HEK293 (cell line): Measurements from ENCODE around the gene PAXX.
A peak's percentile ranks its signal among the peaks of the same experiment; 100 is the strongest.
"Not testable (repeated sequence)": the region's sequence is repeated elsewhere in the genome, so short reads cannot be mapped to it uniquely, and the experiment has no call there.

Experiments
- CTCF ChIA-PET: fragments of 350-600 bp; formaldehyde crosslinking; extraction: SDS; loops from one replicate; lab custom pipeline; 2021; ENCODE audit warnings: antibody characterized with exemption; lab: Yijun Ruan, JAX
- POLR2A ChIA-PET: fragments of 300-600 bp; formaldehyde crosslinking; extraction: SDS; loops from one replicate; lab custom pipeline; 2020; ENCODE audit warnings: antibody characterized with exemption, inconsistent platforms; lab: Yijun Ruan, JAX
- H3K27ac ChIP-seq: fragments of 200-500 bp; sonication (Bioruptor generic); 2 replicates; pipeline ENCODE4 v1.5.1; 2014; ENCODE audit warnings: low read depth, low read length, control low read depth, inconsistent platforms; ENCODE audit errors: extremely low read depth
- H3K36me3 ChIP-seq, 2 experiments: fragments of 200-500 bp in 1 of 2; sonication (Bioruptor generic) in 1 of 2; 1 replicate in 1 of 2; 2 replicates in 1 of 2; pipeline ENCODE4 v1.5.1; 2014 to 2017; ENCODE audit warnings: inconsistent platforms in 2 of 2, low read length in 2 of 2; ENCODE audit not compliant: control insufficient read depth in 2 of 2, insufficient read depth in 1 of 2
- H3K4me1 ChIP-seq: fragments of 200-500 bp; sonication (Bioruptor generic); 2 replicates; pipeline ENCODE4 v1.5.1; 2014; ENCODE audit warnings: mild to moderate bottlenecking, low read length, inconsistent platforms; ENCODE audit not compliant: control insufficient read depth, insufficient read depth
- H3K4me3 ChIP-seq: 2 replicates; pipeline ENCODE4 v1.5.1; 2011; ENCODE audit warnings: low read depth, mild to moderate bottlenecking, control low read depth, low read length, moderate library complexity
- H3K9me3 ChIP-seq: fragments of 200-500 bp; sonication (Bioruptor generic); 2 replicates; pipeline ENCODE4 v1.5.1; 2014; ENCODE audit warnings: low read depth, low read length, inconsistent platforms; ENCODE audit not compliant: control insufficient read depth, insufficient read depth
- IKZF3 ChIP-seq: fragments of 450-650 bp; IDR thresholded peaks from 2 replicates; pipeline ENCODE4 v1.5.0; 2018; ENCODE audit warnings: missing biosample characterization, mild to moderate bottlenecking, missing genetic modification characterization, moderate library complexity
- KLF1 ChIP-seq: fragments of 450-650 bp; formaldehyde crosslinking; IDR thresholded peaks from 2 replicates; pipeline ENCODE4 v1.5.1; 2016; ENCODE audit warnings: missing biosample characterization, missing genetic modification characterization
- KLF8 ChIP-seq: fragments of 450-650 bp; formaldehyde crosslinking; IDR thresholded peaks from 2 replicates; pipeline ENCODE4 v1.5.1; 2016; ENCODE audit warnings: missing biosample characterization, missing genetic modification characterization
- SETDB1 ChIP-seq: IDR thresholded peaks from one replicate; pipeline ENCODE4 v1.6.1; 2017; ENCODE audit warnings: mild to moderate bottlenecking, low read length, moderate library complexity, mixed read lengths; ENCODE audit not compliant: insufficient read length
- SP7 ChIP-seq: fragments of 450-650 bp; formaldehyde crosslinking; IDR thresholded peaks from 2 replicates; pipeline ENCODE4 v1.5.1; 2016; ENCODE audit warnings: missing biosample characterization, missing genetic modification characterization
- WT1 ChIP-seq: fragments of 450-650 bp; formaldehyde crosslinking; IDR thresholded peaks from 2 replicates; pipeline ENCODE4 v1.5.1; 2016; ENCODE audit warnings: missing biosample characterization, missing genetic modification characterization
- ZBTB8A ChIP-seq: fragments of 450-650 bp; formaldehyde crosslinking; IDR thresholded peaks from 2 replicates; pipeline ENCODE4 v1.5.1; 2016; ENCODE audit warnings: missing biosample characterization, missing genetic modification characterization
- ZNF2 ChIP-seq: fragments of 450-650 bp; formaldehyde crosslinking; IDR thresholded peaks from 2 replicates; pipeline ENCODE4 v1.5.1; 2016; ENCODE audit warnings: missing biosample characterization, missing genetic modification characterization
- ZNF549 ChIP-seq: fragments of 450-650 bp; IDR thresholded peaks from 2 replicates; pipeline ENCODE4 v1.5.1; 2018; ENCODE audit warnings: missing biosample characterization, missing genetic modification characterization, mild to moderate bottlenecking, inconsistent platforms, moderate library complexity
- ZNF600 ChIP-seq: fragments of 450-650 bp; formaldehyde crosslinking; IDR thresholded peaks from 2 replicates; pipeline ENCODE4 v1.5.1; 2016; ENCODE audit warnings: missing biosample characterization, missing genetic modification characterization
- ZNF629 ChIP-seq: fragments of 450-650 bp; formaldehyde crosslinking; IDR thresholded peaks from 2 replicates; pipeline ENCODE4 v1.5.1; 2017; ENCODE audit warnings: missing biosample characterization, missing genetic modification characterization
- ZNF654 ChIP-seq: fragments of 450-650 bp; formaldehyde crosslinking; IDR thresholded peaks from 2 replicates; pipeline ENCODE4 v1.5.1; 2016; ENCODE audit warnings: low read depth, missing biosample characterization, missing genetic modification characterization
- ZSCAN30 ChIP-seq: fragments of 450-650 bp; IDR thresholded peaks from 2 replicates; pipeline ENCODE4 v1.5.1; 2018; ENCODE audit warnings: missing biosample characterization, mild to moderate bottlenecking, missing genetic modification characterization, moderate library complexity
- TF ChIP-seq, protein P1 (sequence below): fragments of 450-650 bp; formaldehyde crosslinking; IDR thresholded peaks from 2 replicates; pipeline ENCODE4 v1.5.1; 2016; ENCODE audit warnings: missing biosample characterization, missing genetic modification characterization, low read depth
- TF ChIP-seq, protein P2 (sequence below): fragments of 450-650 bp; formaldehyde crosslinking; conservative IDR thresholded peaks from 2 replicates; pipeline ENCODE4 v1.5.1; 2016; ENCODE audit warnings: low read depth, missing biosample characterization, missing genetic modification characterization

The PAXX gene

DNA sequence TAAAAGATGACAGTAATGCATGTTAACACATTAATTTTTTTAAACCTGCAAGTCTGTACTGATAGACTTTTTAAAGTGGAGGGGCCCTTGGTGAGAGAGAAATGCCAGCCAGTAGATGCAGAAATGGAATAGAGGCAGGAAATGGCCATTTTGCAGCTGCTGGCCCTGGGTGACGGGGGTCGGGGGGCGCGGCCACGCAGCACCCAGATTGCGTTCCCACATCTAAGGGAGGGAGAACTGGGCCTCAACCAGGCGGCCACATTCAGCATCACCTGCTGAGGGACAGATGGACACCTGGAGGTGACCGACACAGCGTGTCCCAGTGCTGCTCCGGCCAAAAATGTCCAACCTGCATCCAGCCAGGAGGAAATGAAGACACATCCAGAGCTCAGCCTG, 10.4 kb downstream of the PAXX start:
- TF ChIP-seq ZNF549 (tag by site-specific recombination), result no peak
- TF ChIP-seq ZNF600 (tag by site-specific recombination), result peak; percentile 11; the same call in 1 of the 2 replicates
- ChIA-PET CTCF (interaction anchor here (0.6 to 5.2 kb wide), 6 partner anchors 26 to 232 kb away, joined by 3 to 38 read pairs (median 3); partner anchors contain the start of genes ABCA2 and AJM1), POLR2A (interaction anchor here (0.7 to 4.7 kb wide), 2 partner anchors 10 to 62 kb away, joined by 4 to 25 read pairs; partner anchors contain the start of gene PAXX)
- Histone ChIP-seq H3K9me3 (no peaks in the 10 kb centered on the region), H3K27ac (no peak overlapping the region), H3K4me1 (peaks cover 3% of the 10 kb centered on the region; the same call in 1 of the 2 replicates), H3K4me3 (no peak overlapping the region), H3K36me3 (no peaks in the 10 kb centered on the region)

DNA sequence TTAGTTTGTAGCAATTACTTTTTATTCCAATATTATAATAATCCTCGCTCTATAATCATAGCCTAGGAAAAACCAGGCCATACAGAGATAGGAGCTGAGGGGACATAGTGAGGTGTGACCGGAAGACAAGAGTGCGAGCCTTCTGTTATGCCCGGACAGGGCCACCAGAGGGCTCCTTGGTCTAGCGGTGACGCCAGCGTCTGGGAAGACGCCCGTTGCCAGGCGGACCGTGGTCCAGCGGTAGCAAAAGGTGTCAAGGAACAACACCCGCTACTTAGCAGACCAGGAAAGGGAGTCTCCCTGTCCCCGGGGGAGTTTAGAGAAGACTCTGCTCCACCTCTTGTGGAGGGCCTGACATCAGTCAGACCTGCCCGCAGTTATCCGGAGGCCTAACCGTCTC, 12.1 kb downstream of the PAXX start:
- not testable (repeated sequence) for H3K4me1 ChIP-seq, H3K9me3 ChIP-seq, H3K36me3 ChIP-seq, H3K4me3 ChIP-seq, H3K27ac ChIP-seq
- TF ChIP-seq, protein P1, sequence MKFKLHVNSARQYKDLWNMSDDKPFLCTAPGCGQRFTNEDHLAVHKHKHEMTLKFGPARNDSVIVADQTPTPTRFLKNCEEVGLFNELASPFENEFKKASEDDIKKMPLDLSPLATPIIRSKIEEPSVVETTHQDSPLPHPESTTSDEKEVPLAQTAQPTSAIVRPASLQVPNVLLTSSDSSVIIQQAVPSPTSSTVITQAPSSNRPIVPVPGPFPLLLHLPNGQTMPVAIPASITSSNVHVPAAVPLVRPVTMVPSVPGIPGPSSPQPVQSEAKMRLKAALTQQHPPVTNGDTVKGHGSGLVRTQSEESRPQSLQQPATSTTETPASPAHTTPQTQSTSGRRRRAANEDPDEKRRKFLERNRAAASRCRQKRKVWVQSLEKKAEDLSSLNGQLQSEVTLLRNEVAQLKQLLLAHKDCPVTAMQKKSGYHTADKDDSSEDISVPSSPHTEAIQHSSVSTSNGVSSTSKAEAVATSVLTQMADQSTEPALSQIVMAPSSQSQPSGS (tag by site-specific recombination), result 0 out of 2 replicates have a peak, but pooled peaks have one; percentile 4
- TF ChIP-seq SP7 (tag by site-specific recombination) (0 out of 2 replicates have a peak, but pooled peaks have one; percentile 15), ZNF654 (tag by site-specific recombination) (peak; percentile 31), IKZF3 (tag by site-specific recombination) (peak; percentile 56; the same call in 1 of the 2 replicates), ZBTB8A (peak; percentile 85), ZNF2 (tag by site-specific recombination) (peak; percentile 41; the same call in 1 of the 2 replicates), KLF8 (tag by site-specific recombination) (peak; percentile 37; the same call in 1 of the 2 replicates), ZNF629 (tag by site-specific recombination) (0 out of 2 replicates have a peak, but pooled peaks have one; percentile 39), SETDB1 (peak; percentile 54), WT1 (tag by site-specific recombination) (peak; percentile 42; the same call in 1 of the 2 replicates), ZNF600 (tag by site-specific recombination) (0 out of 2 replicates have a peak, but pooled peaks have one; percentile 46), ZSCAN30 (tag by site-specific recombination) (0 out of 2 replicates have a peak, but pooled peaks have one; percentile 16), KLF1 (tag by site-specific recombination) (peak; percentile 89)
- TF ChIP-seq, protein P2, sequence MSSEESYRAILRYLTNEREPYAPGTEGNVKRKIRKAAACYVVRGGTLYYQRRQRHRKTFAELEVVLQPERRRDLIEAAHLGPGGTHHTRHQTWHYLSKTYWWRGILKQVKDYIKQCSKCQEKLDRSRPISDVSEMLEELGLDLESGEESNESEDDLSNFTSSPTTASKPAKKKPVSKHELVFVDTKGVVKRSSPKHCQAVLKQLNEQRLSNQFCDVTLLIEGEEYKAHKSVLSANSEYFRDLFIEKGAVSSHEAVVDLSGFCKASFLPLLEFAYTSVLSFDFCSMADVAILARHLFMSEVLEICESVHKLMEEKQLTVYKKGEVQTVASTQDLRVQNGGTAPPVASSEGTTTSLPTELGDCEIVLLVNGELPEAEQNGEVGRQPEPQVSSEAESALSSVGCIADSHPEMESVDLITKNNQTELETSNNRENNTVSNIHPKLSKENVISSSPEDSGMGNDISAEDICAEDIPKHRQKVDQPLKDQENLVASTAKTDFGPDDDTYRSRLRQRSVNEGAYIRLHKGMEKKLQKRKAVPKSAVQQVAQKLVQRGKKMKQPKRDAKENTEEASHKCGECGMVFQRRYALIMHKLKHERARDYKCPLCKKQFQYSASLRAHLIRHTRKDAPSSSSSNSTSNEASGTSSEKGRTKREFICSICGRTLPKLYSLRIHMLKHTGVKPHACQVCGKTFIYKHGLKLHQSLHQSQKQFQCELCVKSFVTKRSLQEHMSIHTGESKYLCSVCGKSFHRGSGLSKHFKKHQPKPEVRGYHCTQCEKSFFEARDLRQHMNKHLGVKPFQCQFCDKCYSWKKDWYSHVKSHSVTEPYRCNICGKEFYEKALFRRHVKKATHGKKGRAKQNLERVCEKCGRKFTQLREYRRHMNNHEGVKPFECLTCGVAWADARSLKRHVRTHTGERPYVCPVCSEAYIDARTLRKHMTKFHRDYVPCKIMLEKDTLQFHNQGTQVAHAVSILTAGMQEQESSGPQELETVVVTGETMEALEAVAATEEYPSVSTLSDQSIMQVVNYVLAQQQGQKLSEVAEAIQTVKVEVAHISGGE (tag by site-specific recombination), result 0 out of 2 replicates have a peak, but pooled peaks have one; percentile 18
- ChIA-PET POLR2A (interaction anchor here (4.7 kb wide), 1 partner anchor 12 kb away, joined by 25 read pairs; the partner anchor contains the start of gene PAXX), CTCF (interaction anchor here (0.7 to 5.2 kb wide), 4 partner anchors 12 to 56 kb away, joined by 4 to 38 read pairs (median 14); partner anchors contain the start of genes ABCA2 and PAXX)
